K562 (cell line): Measurements from ENCODE around the gene GPR142. TPM values are rescaled to one million over a fixed set of nuclear protein-coding genes. Genes with fewer than 3 reads are reported as not detected.

Experiments
- ATAC-seq: fragments of 200-7000 bp; cut with Tn5 transposase; 3 replicates; pipeline ENCODE4 v1.9.1; 2020; ENCODE audit warnings: moderate library complexity
- BruUV-seq: library from RNA; stranded (reverse); fragments of 400-500 nt; replicated peaks from 2 replicates; lab custom pipeline; 2021; lab: Mats Ljungman, UMichigan
- CTCF ChIA-PET: fragments of 300-600 bp; formaldehyde crosslinking; extraction: SDS; loops from one replicate; lab custom pipeline; 2021; ENCODE audit warnings: low intra/inter-chr PET ratio; lab: Yijun Ruan, JAX
- POLR2A ChIA-PET: fragments of 300-600, 350-650 bp; sonication (Branson Sonifier 250); formaldehyde crosslinking; extraction: SDS; loops from one replicate; lab custom pipeline; 2021; ENCODE audit warnings: antibody characterized with exemption, inconsistent platforms; lab: Yijun Ruan, JAX
- DNase-seq, 4 experiments: peaks; one replicate each; pipeline versions ENCODE4 v3.0.0 to v3.0.0-alpha.2; 2011 to 2018; ENCODE audit warnings: low spot score in 3 of 4, mixed read lengths in 3 of 4; ENCODE audit errors: extremely low read depth in 1 of 4
- FAIRE-seq: peaks from 2 replicates; lab custom pipeline; 2011; peaks lifted over from hg19 to GRCh38; lab: Jason Lieb, UNC
- H2AFZ ChIP-seq: 2 replicates; pipeline ENCODE4 v1.6.0; 2011; ENCODE audit warnings: low read depth, low read length, control low read depth, inconsistent platforms
- H3K27ac ChIP-seq: fragments of 200-600 bp; 3 replicates; pipeline ENCODE4 v1.8.0; 2011; ENCODE audit warnings: low read depth, mild to moderate bottlenecking, control low read depth, inconsistent platforms, low read length, moderate library complexity, mixed read lengths; ENCODE audit errors: extremely low read depth
- H3K27me3 ChIP-seq, 2 experiments: fragments of 300-600 bp in 1 of 2; 2 replicates in 1 of 2; 3 replicates in 1 of 2; pipeline versions ENCODE4 v1.6.0 to v1.8.0; 2011; ENCODE audit warnings: inconsistent platforms in 2 of 2, low read length in 2 of 2, mild to moderate bottlenecking in 1 of 2, mixed read lengths in 1 of 2, moderate library complexity in 1 of 2; ENCODE audit not compliant: control insufficient read depth in 2 of 2, insufficient read depth in 2 of 2
- H3K36me3 ChIP-seq: fragments of 300-600 bp; 3 replicates; pipeline ENCODE4 v1.8.0; 2011; ENCODE audit warnings: mild to moderate bottlenecking, low read length, inconsistent platforms; ENCODE audit not compliant: control insufficient read depth, insufficient read depth
- H3K4me1 ChIP-seq, 2 experiments: fragments of 200-600 bp in 1 of 2; replicated peaks in 1 of 2; 2 replicates in 1 of 2; 3 replicates in 1 of 2; pipeline versions ENCODE4 v1.5.1 to v1.8.0; 2011; ENCODE audit warnings: inconsistent platforms in 2 of 2, low read length in 2 of 2, mild to moderate bottlenecking in 1 of 2, mixed read lengths in 1 of 2, moderate library complexity in 1 of 2; ENCODE audit not compliant: control insufficient read depth in 2 of 2, insufficient read depth in 2 of 2
- H3K4me2 ChIP-seq: 2 replicates; pipeline ENCODE4 v1.6.1; 2011; ENCODE audit warnings: low read length, control low read depth, inconsistent platforms, mixed read lengths; ENCODE audit not compliant: insufficient read depth
- H3K4me3 ChIP-seq: fragments of 200-600 bp; sonication (generic), shearing (Covaris generic); 2 replicates; pipeline ENCODE4 v1.5.1; 2016; ENCODE audit warnings: control low read depth, inconsistent platforms
- H3K79me2 ChIP-seq: fragments of 200-600 bp; 3 replicates; pipeline ENCODE4 v1.8.0; 2011; ENCODE audit warnings: low read length, inconsistent platforms; ENCODE audit not compliant: control insufficient read depth, insufficient read depth
- H3K9ac ChIP-seq, 2 experiments: 2 replicates each; pipeline versions ENCODE4 v1.6.0 to v1.6.1; 2011; ENCODE audit warnings: low read depth in 2 of 2, low read length in 2 of 2, control low read depth in 1 of 2, inconsistent platforms in 1 of 2, mild to moderate bottlenecking in 1 of 2, mixed read lengths in 1 of 2; ENCODE audit not compliant: insufficient read depth in 1 of 2
- H3K9me1 ChIP-seq: one replicate; pipeline ENCODE4 v1.6.0; 2011; ENCODE audit warnings: inconsistent platforms, mild to moderate bottlenecking, low read length, moderate library complexity; ENCODE audit not compliant: control insufficient read depth, insufficient read depth
- H3K9me3 ChIP-seq: replicated peaks from 2 replicates; pipeline ENCODE4 v1.5.1; 2011; ENCODE audit warnings: low read depth, low read length, inconsistent platforms; ENCODE audit not compliant: control insufficient read depth, insufficient read depth
- H4K20me1 ChIP-seq: replicated peaks from 2 replicates; pipeline ENCODE4 v1.6.1; 2011; ENCODE audit warnings: low read length, inconsistent platforms, mixed read lengths; ENCODE audit not compliant: control insufficient read depth, insufficient read depth
- BCOR ChIP-seq: fragments of 450-650 bp; IDR thresholded peaks from 2 replicates; pipeline ENCODE4 v1.6.1; 2016
- CCNT2 ChIP-seq: IDR thresholded peaks from 2 replicates; pipeline ENCODE4 v1.6.1; 2011; ENCODE audit warnings: borderline replicate concordance, low read depth, mild to moderate bottlenecking, moderate library complexity, mixed read lengths, low read length; ENCODE audit not compliant: insufficient read length; ENCODE audit errors: extremely low read depth
- CREM ChIP-seq: IDR thresholded peaks from 2 replicates; pipeline ENCODE4 v1.6.1; 2014; ENCODE audit warnings: antibody characterized with exemption, low read depth
- NFE2L1 ChIP-seq: fragments of 450-650 bp; IDR thresholded peaks from 2 replicates; pipeline ENCODE4 v1.6.1; 2016; ENCODE audit warnings: missing genetic modification characterization, low read depth, mild to moderate bottlenecking, missing compliant biosample characterization, moderate library complexity, borderline replicate concordance
- PCBP2 ChIP-seq: fragments of 200-400 bp; formaldehyde crosslinking; IDR thresholded peaks from 2 replicates; pipeline ENCODE4 v1.6.1; 2018; ENCODE audit warnings: low read length, low read depth, mild to moderate bottlenecking, moderate library complexity; ENCODE audit not compliant: poor library complexity, severe bottlenecking
- PHF20 ChIP-seq: fragments of 450-650 bp; IDR thresholded peaks from 2 replicates; pipeline ENCODE4 v1.6.1; 2018; ENCODE audit not compliant: partially characterized antibody
- PML ChIP-seq: IDR thresholded peaks from 2 replicates; pipeline ENCODE4 v1.6.1; 2012; ENCODE audit warnings: low read length, inconsistent platforms
- POLR3A ChIP-seq: IDR thresholded peaks from 2 replicates; pipeline ENCODE4 v1.6.1; 2011; ENCODE audit warnings: borderline replicate concordance, mild to moderate bottlenecking, moderate library complexity; ENCODE audit not compliant: insufficient read length, insufficient read depth; ENCODE audit errors: extremely low read depth
- ZNF696 ChIP-seq: fragments of 250-450 bp; sonication (Bioruptor Pico); conservative IDR thresholded peaks from 2 replicates; pipeline ENCODE4 v1.4.0; 2020; ENCODE audit warnings: mild to moderate bottlenecking, moderate library complexity
- WGBS: fragments of 100-300 bp; shearing (Covaris generic); methylation state at CpG from one replicate; pipeline ENCODE4 v1.1.6; 2016; ENCODE audit warnings: low coverage, mixed read lengths; ENCODE audit not compliant: insufficient coverage; ENCODE audit errors: missing lambda C conversion rate; 5-methylcytosine and 5-hydroxymethylcytosine counted together
- in situ Hi-C: fragments of 300-500 bp; cut with MboI; formaldehyde crosslinking; loops from 4 replicates; pipeline ENCODE4 v1.15.0; 2018; ENCODE audit warnings: inconsistent platforms, mixed read lengths
- intact Hi-C: fragments of 100-400 bp; cut with micrococcal nuclease; formaldehyde crosslinking; loops from 2 replicates; pipeline ENCODE4 v1.14.2; 2022
- polyA plus RNA-seq, 8 experiments: library from polyadenylated mRNA; depleted of rRNA in 4 of 8; stranded (reverse) in 5 of 8; unstranded in 3 of 8; fragments of >200 nt; fragmentation: Nextera tagmentation in 2 of 8; fragmentation: Illumina TruSeq in 1 of 8; extraction: Ambion mirVana in 2 of 8; extraction: Trizol in 1 of 8; gene quantifications; 2 replicates each; pipeline versions ENCODE4 v1.2.1 to v1.2.3, GENCODE V29; 2011 to 2014; ENCODE audit warnings: inconsistent platforms in 1 of 8, missing spikeins in 1 of 8
- total RNA-seq, 7 experiments: library from RNA; depleted of rRNA in 6 of 7; stranded (reverse); fragments of >200 nt in 6 of 7; fragmentation: Illumina TruSeq in 2 of 7; extraction: Trizol in 2 of 7; gene quantifications; 2 replicates each; pipeline versions ENCODE4 v1.2.1 to v1.2.3, GENCODE V29; 2011 to 2021; ENCODE audit warnings: low replicate concordance in 1 of 7
- TF ChIP-seq, protein P1 (sequence below): IDR thresholded peaks from 3 replicates; pipeline ENCODE4 v1.6.1; 2011; ENCODE audit warnings: borderline replicate concordance, mild to moderate bottlenecking; ENCODE audit not compliant: insufficient read length, insufficient read depth
- TF ChIP-seq, protein P2 (sequence below): fragments of 250-450 bp; sonication (Bioruptor Pico); IDR thresholded peaks from 2 replicates; pipeline ENCODE4 v1.5.0; 2021; ENCODE audit warnings: mild to moderate bottlenecking, moderate library complexity

GPR142 gene
- total and polyA plus RNA-seq, 9 of the 15 experiments (the other 6 are each of a cell fraction or from before 2014, with no cell fraction given), result not detected

DNA sequence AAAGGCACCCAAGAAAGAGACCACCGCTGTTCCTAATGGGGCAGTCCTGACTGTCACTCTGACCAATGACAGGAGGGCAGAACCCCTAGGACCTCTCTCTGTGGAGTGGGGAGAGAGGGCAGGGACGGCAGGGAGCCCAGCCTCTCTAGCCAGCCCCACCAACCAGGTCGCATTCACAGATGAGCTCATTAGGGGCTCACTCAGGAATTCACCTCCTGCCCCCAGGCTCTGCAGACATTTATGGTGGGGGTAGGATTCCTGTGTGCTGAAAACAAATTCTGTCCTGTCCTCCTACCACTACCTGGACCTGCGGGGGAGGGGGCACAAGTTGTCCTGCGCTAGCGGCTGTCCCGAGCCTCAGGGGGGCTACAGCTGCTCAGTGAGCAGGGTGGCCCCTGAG is 36.9 kb downstream of the GPR142 start:
- FAIRE-seq, result no peak
- ChIA-PET POLR2A (no interaction called here), CTCF (no interaction called here)
- no peak for ATAC-seq
- H4K20me1 ChIP-seq, result no peaks in the 10 kb centered on the region
- H3K9me3 ChIP-seq, result no peaks in the 10 kb centered on the region; the same call in 1 of the 2 replicates
- H3K4me3 ChIP-seq, result no peak overlapping the region
- no peak overlapping the region for H3K27ac ChIP-seq
- no peaks in the 10 kb centered on the region for H3K79me2 ChIP-seq
- no TSS peak for BruUV-seq
- WGBS, result 2% methylated on average over 6 of the region's 7 CpGs
- peaks cover 17 to 39% of the 10 kb centered on the region in 2 experiments; a peak in 3 of 5 replicates for H3K27me3 ChIP-seq
- no peaks in the 10 kb centered on the region for H3K36me3 ChIP-seq
- intact Hi-C loops (no loop called here), in situ Hi-C loops (no loop called here)
- no peaks in the 10 kb centered on the region for H3K9me1 ChIP-seq
- DNase-seq, result no peak
- H3K9ac ChIP-seq, result no peak overlapping the region
- H2AFZ ChIP-seq, result no peak overlapping the region
- TF ChIP-seq ZNF696, result no peak
- TF ChIP-seq, protein P1, sequence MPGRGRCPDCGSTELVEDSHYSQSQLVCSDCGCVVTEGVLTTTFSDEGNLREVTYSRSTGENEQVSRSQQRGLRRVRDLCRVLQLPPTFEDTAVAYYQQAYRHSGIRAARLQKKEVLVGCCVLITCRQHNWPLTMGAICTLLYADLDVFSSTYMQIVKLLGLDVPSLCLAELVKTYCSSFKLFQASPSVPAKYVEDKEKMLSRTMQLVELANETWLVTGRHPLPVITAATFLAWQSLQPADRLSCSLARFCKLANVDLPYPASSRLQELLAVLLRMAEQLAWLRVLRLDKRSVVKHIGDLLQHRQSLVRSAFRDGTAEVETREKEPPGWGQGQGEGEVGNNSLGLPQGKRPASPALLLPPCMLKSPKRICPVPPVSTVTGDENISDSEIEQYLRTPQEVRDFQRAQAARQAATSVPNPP, result no peak
- no peak for TF ChIP-seq CREM
- no peak for TF ChIP-seq PML
- TF ChIP-seq BCOR, result no peak
- no peak overlapping the region for H3K4me2 ChIP-seq
- H3K4me1 ChIP-seq, result no peaks in the 10 kb centered on the region

DNA sequence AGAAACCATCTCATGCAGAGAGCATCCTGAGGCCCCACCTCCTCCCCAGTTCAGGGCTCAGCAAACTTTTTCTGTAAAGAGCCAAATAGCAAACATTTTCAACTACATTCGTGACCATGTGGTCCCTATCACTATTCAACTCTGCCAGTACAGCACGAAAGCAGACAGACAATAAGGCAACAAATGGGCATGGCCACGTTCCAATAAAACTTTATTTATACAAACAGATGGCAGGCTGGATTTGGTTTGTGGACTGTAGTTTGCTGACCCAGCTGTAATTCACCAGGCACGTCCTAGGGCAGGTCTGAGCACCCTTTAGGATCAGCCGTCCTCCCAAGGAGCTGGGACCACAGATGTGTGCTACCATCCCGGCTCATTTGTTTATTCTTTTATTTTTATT is 37.5 kb downstream of the GPR142 start:
- H3K27ac ChIP-seq, result no peak overlapping the region
- H3K4me2 ChIP-seq, result no peak overlapping the region
- H3K36me3 ChIP-seq, result no peaks in the 10 kb centered on the region
- H3K27me3 ChIP-seq, result peaks cover 17 to 39% of the 10 kb centered on the region in 2 experiments; a peak in 3 of 5 replicates
- no peak overlapping the region for H3K9ac ChIP-seq
- intact Hi-C loops (no loop called here), in situ Hi-C loops (no loop called here)
- CTCF ChIA-PET, result no interaction called here
- no TSS peak for BruUV-seq
- H3K4me1 ChIP-seq, result no peaks in the 10 kb centered on the region
- H2AFZ ChIP-seq, result no peak overlapping the region
- ATAC-seq (no peak), DNase-seq (no peak), FAIRE-seq (no peak)
- no peak overlapping the region for H3K4me3 ChIP-seq
- 0% methylated on average over 6 of the region's 6 CpGs for WGBS
- no peaks in the 10 kb centered on the region for H3K79me2 ChIP-seq
- no peaks in the 10 kb centered on the region for H4K20me1 ChIP-seq
- POLR2A ChIA-PET, result no interaction called here
- no peaks in the 10 kb centered on the region for H3K9me1 ChIP-seq
- no peaks in the 10 kb centered on the region; the same call in 1 of the 2 replicates for H3K9me3 ChIP-seq
- TF ChIP-seq POLR3A (no peak), PCBP2 (no peak), CCNT2 (no peak), PHF20 (no peak), NFE2L1 (tag) (no peak)
- TF ChIP-seq, protein P2, sequence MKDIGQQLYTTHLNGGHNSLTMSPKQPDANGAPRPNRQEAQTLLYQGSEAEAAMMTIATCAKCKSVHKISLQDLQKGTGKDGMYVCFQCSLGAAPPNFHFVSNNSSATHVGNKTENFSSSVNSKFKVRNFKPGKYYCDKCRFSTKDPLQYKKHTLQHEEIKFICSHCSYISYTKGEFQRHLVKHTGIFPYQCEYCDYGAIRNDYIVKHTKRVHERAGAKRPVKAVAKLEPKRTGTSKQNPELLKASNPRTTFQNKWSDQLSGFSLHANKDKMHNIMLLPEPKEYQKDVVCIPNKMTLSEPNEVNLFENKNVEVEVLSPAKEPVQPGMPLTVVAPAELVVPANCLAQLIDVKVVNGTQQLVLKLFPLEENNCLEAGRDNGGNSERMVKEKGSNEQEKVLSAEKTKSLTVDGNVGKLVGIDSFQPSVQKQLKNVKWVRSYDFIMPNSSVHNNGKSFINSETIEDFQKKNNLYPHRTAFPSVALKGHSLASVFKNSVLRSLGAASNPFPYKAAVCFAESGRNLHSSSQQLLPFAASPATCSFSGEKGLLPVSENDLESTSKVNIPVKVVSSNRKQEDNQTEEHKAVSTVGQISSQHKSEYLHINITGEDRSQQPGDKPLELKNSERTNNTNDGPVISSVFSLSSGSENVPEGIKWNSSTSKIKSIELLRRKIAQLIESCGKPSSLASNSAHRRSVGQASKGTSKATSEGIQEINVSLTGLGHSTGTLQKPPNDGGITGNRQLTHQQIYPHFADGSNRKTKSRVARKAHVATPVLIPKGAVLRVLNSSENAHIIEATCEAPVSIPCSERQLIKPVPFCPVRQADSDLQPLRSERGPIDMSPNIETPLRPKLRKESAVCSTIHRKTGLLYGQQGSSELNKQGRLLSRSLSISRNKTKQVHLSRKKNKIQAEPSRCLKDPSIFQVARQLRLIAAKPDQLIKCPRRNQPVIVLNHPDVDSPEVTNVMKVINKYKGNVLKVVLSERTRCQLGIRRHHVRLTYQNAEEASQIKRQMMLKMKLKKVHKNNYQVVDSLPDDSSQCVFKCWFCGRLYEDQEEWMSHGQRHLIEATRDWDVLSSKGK (CRISPR knock-in tag), result no peak
